H1 (cell line): ENCODE data around the gene LTN1. TPM values are rescaled to one million over a fixed set of nuclear protein-coding genes. Genes with fewer than 3 reads are reported as not detected.
A peak's percentile ranks its signal among the peaks of the same experiment; 100 is the strongest.

Source experiments
- CBX8 ChIP-seq: fragments of 300-800, 300-1000 bp; sonication (generic); IDR thresholded peaks from 2 replicates; pipeline ENCODE4 v1.7.1; 2016; ENCODE audit warnings: low read depth, low read length, borderline replicate concordance
- CEBPB ChIP-seq: IDR thresholded peaks from 2 replicates; pipeline ENCODE4 v1.6.1; 2012; ENCODE audit warnings: low read depth, low read length
- CHD2 ChIP-seq: IDR thresholded peaks from 2 replicates; pipeline ENCODE4 v1.6.1; 2012; ENCODE audit warnings: low read length, improper control_type of control experiment
- CTCF ChIP-seq, 3 experiments: IDR thresholded peaks; 1 replicate in 2 of 3; 2 replicates in 1 of 3; pipeline versions ENCODE4 v1.5.1 to v1.6.1; 2011; ENCODE audit warnings: low read length in 3 of 3, mild to moderate bottlenecking in 3 of 3, inconsistent platforms in 2 of 3, low read depth in 1 of 3, moderate library complexity in 1 of 3; ENCODE audit not compliant: insufficient read depth in 1 of 3; ENCODE audit errors: control extremely low read depth in 1 of 3
- JUND ChIP-seq: IDR thresholded peaks from 2 replicates; pipeline ENCODE4 v1.6.1; 2011; ENCODE audit warnings: mild to moderate bottlenecking, improper control_type of control experiment, low read length
- NRF1 ChIP-seq: IDR thresholded peaks from 2 replicates; pipeline ENCODE4 v1.6.1; 2011; ENCODE audit warnings: mild to moderate bottlenecking, low read depth, low read length, improper control_type of control experiment
- PHF8 ChIP-seq: fragments of 200-600 bp; sonication (generic); conservative IDR thresholded peaks from 2 replicates; pipeline ENCODE4 v1.7.1; 2012; ENCODE audit warnings: low read depth, mild to moderate bottlenecking, inconsistent platforms, low read length, moderate library complexity
- POU5F1 ChIP-seq: IDR thresholded peaks from 2 replicates; pipeline ENCODE4 v1.6.1; 2011; ENCODE audit warnings: low read depth, mild to moderate bottlenecking, low read length, moderate library complexity
- RXRA ChIP-seq: IDR thresholded peaks from 2 replicates; pipeline ENCODE4 v1.6.1; 2011; ENCODE audit warnings: low read depth, mild to moderate bottlenecking, low read length, moderate library complexity; ENCODE audit not compliant: insufficient read depth
- SIN3A ChIP-seq, 2 experiments: IDR thresholded peaks in 1 of 2; conservative IDR thresholded peaks in 1 of 2; 2 replicates each; pipeline ENCODE4 v1.6.1; 2011 to 2012; ENCODE audit warnings: low read length in 2 of 2, improper control_type of control experiment in 1 of 2, low read depth in 1 of 2, mild to moderate bottlenecking in 1 of 2
- SP2 ChIP-seq: IDR thresholded peaks from 2 replicates; pipeline ENCODE4 v1.6.1; 2012; ENCODE audit warnings: mild to moderate bottlenecking, low read length, inconsistent platforms
- SP4 ChIP-seq: IDR thresholded peaks from 2 replicates; pipeline ENCODE4 v1.6.1; 2012; ENCODE audit warnings: low read length, inconsistent platforms
- ZNF274 ChIP-seq: IDR thresholded peaks from 2 replicates; pipeline ENCODE4 v1.7.0; 2012; ENCODE audit warnings: low read length, borderline replicate concordance; ENCODE audit errors: extremely low read depth
- polyA plus RNA-seq, 7 experiments: library from polyadenylated mRNA; depleted of rRNA in 3 of 7; stranded (reverse) in 5 of 7; unstranded in 2 of 7; fragments of >200 nt in 5 of 7; fragments of 200-250 nt in 2 of 7; gene quantifications; 1 replicate in 5 of 7; 2 replicates in 1 of 7; 4 replicates in 1 of 7; pipeline versions ENCODE4 v1.2.1 to v1.2.3, GENCODE V29; 2011 to 2013; ENCODE audit warnings: missing spikeins in 2 of 7, mixed read lengths in 2 of 7
- total RNA-seq: library from RNA; stranded (reverse); fragmentation: NEBNext Ultra II Directional; extraction: Animal tissue kit (Norgen Biotek cat#: 25700); gene quantifications from 2 replicates; pipeline ENCODE4 v1.2.1, GENCODE V29; 2021

LTN1 gene
- total and polyA plus RNA-seq, 2 of the 8 experiments (the other 6 are each of a cell fraction or from before 2014, with no cell fraction given): 3.2 to 23.5 TPM

- TF ChIP-seq CBX8: no peak
- 0 out of 2 replicates have a peak, but pooled peaks have one; percentile 8 for TF ChIP-seq JUND
- peak; percentile 73; the same call in 1 of the 2 replicates for TF ChIP-seq SP4
- peak in 1 of 2 experiments; percentile 70; a peak in 1 of 4 replicates for TF ChIP-seq SIN3A (conservative IDR thresholded peaks at IDR 0.05 in 1 of 2, IDR thresholded peaks at IDR 0.05 in 1 of 2; ENCODE audit: low read depth in 1 of 2, low read length in 2 of 2)
- TF ChIP-seq POU5F1: no peak
- TF ChIP-seq CEBPB: no peak
- TF ChIP-seq CTCF (IDR thresholded peaks at IDR 0.05; ENCODE audit: control extremely low read depth in 1 of 3, insufficient read depth in 1 of 3, low read depth in 1 of 3, low read length in 3 of 3): no peak
- no peak for TF ChIP-seq CHD2
- TF ChIP-seq SP2: no peak
- no peak for TF ChIP-seq ZNF274
- peak; percentile 100 for TF ChIP-seq NRF1
- no peak for TF ChIP-seq RXRA
- peak; percentile 89 for TF ChIP-seq PHF8
Observed at GRCh38 chr21:28884976-28885852, 107.5 kb downstream of the LTN1 start (continued).
